ENCODE measurements around the gene POLR3B. TPM values are rescaled to one million over a fixed set of nuclear protein-coding genes. Genes with fewer than 3 reads are reported as not detected.

Gene POLR3B
- total RNA-seq, 4 donors from 2014 or later = 5.7 to 7.9 (median 6.4) TPM

DNA sequence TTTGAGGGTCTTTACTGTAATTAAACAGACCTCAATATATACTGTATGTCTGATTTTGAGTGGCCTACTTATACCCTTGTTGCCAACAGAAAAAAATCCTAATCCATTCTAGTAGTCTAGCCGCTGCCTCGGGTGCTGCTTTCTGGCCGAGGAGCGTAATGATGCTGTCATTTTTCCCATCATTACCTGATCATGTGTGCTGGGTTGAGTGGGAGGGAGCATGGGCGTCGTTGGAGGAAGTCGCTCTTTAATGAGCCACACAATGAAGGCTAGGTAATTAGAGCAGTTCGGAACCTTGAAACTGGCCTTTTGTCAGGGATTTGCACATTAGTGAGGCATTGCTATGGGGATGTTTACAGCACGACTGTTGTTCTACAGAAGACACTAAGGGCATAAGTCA, 149.1 kb downstream of the POLR3B start:
- Histone ChIP-seq H3K9me3 (no peaks in the 10 kb centered on the region), H3K4me1 (no peaks in the 10 kb centered on the region), H3K36me3 (peaks cover 0 to 74% of the 10 kb centered on the region in 2 donors), H3K27ac (no peak overlapping the region), H3K27me3 (no peaks in the 10 kb centered on the region), H3K4me3 (no peak overlapping the region)
- no peak for ATAC-seq
- 92% methylated on average over 5 to 7 of the region's 9 CpGs for WGBS, 2 donors (ENCODE audit: low coverage in 1 of 2)
- TF ChIP-seq POLR2AphosphoS5 (IDR thresholded peaks at IDR 0.05) (no peak), CTCF (IDR thresholded peaks at IDR 0.05) (no peak)

DNA sequence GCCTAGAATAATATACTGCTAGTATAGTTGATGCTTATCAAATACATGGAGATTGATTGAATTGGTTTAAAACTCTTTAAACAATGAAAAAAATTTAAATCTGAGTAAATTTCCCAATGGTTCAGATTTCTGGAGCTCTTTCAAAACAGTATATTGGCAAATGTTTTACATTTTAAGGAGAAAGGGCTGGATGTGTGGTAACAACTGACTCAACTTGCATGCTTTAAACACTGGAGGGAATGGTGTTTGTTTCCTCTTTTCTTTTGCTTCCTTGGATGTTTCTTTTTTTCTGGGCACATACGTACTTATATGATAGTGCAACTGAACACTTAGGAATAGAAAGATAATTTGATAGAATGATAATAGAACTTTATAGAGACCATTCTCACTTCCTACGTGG, 151.4 kb downstream of the POLR3B start:
- no peaks in the 10 kb centered on the region for H3K9me3 ChIP-seq
- no peaks in the 10 kb centered on the region for H3K27me3 ChIP-seq
- no peaks in the 10 kb centered on the region for H3K4me1 ChIP-seq
- H3K4me3 ChIP-seq = no peak overlapping the region
- H3K36me3 ChIP-seq = peaks cover 0 to 58% of the 10 kb centered on the region in 2 donors
- no peak overlapping the region for H3K27ac ChIP-seq
- no peak for ATAC-seq
- TF ChIP-seq POLR2AphosphoS5 (IDR thresholded peaks at IDR 0.05) (no peak), EP300 (IDR thresholded peaks at IDR 0.05) (no peak), POLR2A (IDR thresholded peaks at IDR 0.05) (no peak), CTCF (IDR thresholded peaks at IDR 0.05) (no peak)
- 75 to 87% methylated on average over 1 to 2 of the region's 2 CpGs for WGBS, 2 donors (ENCODE audit: low coverage in 1 of 2)

DNA sequence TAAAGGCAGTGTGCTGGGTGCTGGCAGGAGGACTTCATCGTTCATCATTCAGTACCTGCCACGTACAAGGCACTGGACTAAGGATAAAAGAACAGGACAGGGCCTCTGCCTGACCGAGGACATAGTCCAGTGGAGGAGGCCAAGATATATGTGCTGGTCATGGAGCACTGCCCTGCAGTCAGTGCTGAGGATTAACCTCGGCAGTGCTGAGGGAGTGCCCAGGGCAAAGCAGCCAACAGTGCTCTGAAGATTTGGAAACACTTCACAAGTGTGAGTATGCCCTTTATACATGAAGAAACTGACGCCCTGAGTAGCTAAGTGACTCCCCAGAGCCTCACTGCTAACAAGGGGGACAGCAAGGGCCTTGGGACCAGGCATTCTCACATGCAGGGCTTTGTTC, 153.8 kb downstream of the POLR3B start:
- H3K27ac ChIP-seq = no peak overlapping the region
- WGBS, 2 donors (ENCODE audit: low coverage in 1 of 2) = 60% methylated on average over 1 to 4 of the region's 5 CpGs
- H3K4me3 ChIP-seq = no peak overlapping the region
- no peaks in the 10 kb centered on the region for H3K27me3 ChIP-seq
- H3K9me3 ChIP-seq = no peaks in the 10 kb centered on the region
- no peaks in the 10 kb centered on the region for H3K4me1 ChIP-seq
- no peak for ATAC-seq
- H3K36me3 ChIP-seq = peaks cover 0 to 34% of the 10 kb centered on the region in 2 donors
- no peak for TF ChIP-seq POLR2AphosphoS5 (IDR thresholded peaks at IDR 0.05)
- no peak for TF ChIP-seq POLR2A (IDR thresholded peaks at IDR 0.05)
- TF ChIP-seq CTCF (IDR thresholded peaks at IDR 0.05) = no peak
- no peak for TF ChIP-seq EP300 (IDR thresholded peaks at IDR 0.05)

DNA sequence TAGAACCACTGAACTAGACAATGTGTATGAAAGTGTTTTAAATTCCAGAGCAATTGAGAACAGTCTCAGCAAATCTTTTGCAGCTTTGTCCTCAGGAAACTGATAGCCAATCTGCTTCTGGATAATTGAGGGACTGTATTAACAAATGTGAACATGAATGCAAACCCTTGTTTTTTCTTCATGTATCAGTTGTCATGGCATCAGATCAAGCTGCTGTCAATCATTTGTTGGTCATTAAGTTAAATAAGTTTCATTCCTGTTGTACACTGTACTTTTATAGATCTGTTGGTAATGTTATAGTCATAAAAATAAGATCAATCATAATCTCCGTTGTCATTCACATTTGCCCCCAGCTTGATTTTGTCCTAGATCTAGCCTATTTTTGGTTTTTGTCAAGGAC, 159.8 kb downstream of the POLR3B start:
- 93 to 100% methylated on average over 1 of the region's 1 CpG for WGBS, 2 donors (ENCODE audit: low coverage in 1 of 2)
- Histone ChIP-seq H3K36me3 (no peaks in the 10 kb centered on the region), H3K4me1 (no peaks in the 10 kb centered on the region), H3K9me3 (no peaks in the 10 kb centered on the region), H3K4me3 (no peak overlapping the region), H3K27ac (no peak overlapping the region), H3K27me3 (peaks cover 8% of the 10 kb centered on the region)
- TF ChIP-seq POLR2AphosphoS5 (IDR thresholded peaks at IDR 0.05) (no peak), CTCF (IDR thresholded peaks at IDR 0.05) (no peak), EP300 (IDR thresholded peaks at IDR 0.05) (no peak), POLR2A (IDR thresholded peaks at IDR 0.05) (no peak)
- ATAC-seq = no peak

- TF ChIP-seq POLR2A (IDR thresholded peaks at IDR 0.05) = no peak
- TF ChIP-seq POLR2AphosphoS5 (IDR thresholded peaks at IDR 0.05) = no peak
- TF ChIP-seq CTCF (IDR thresholded peaks at IDR 0.05) = no peak
- no peak for TF ChIP-seq EP300 (IDR thresholded peaks at IDR 0.05)
- Histone ChIP-seq H3K4me3 (no peak overlapping the region), H3K4me1 (no peaks in the 10 kb centered on the region), H3K36me3 (no peaks in the 10 kb centered on the region), H3K9me3 (no peaks in the 10 kb centered on the region), H3K27ac (no peak overlapping the region), H3K27me3 (peaks cover 8% of the 10 kb centered on the region)
- WGBS, 2 donors (ENCODE audit: low coverage in 1 of 2) = 13 to 31% methylated on average over 4 to 9 of the region's 9 CpGs
- no peak for ATAC-seq
Observed at GRCh38 chr12:106519607-106520021, 162.1 kb downstream of the POLR3B start.
